HCT116 (cell line): ENCODE data around the gene SLBP. TPM values are rescaled to one million over a fixed set of nuclear protein-coding genes. Genes with fewer than 3 reads are reported as not detected.
A peak's percentile ranks its signal among the peaks of the same experiment; 100 is the strongest.

Experiments used
- ATAC-seq: fragments of 200-7000 bp; cut with Tn5 transposase; 2 replicates; pipeline ENCODE4 v1.9.1; 2020; ENCODE audit warnings: mild to moderate bottlenecking, moderate library complexity
- BruUV-seq: library from RNA; stranded (reverse); fragments of 400-500 nt; replicated peaks from 2 replicates; lab custom pipeline; 2021; lab: Mats Ljungman, UMichigan
- CTCF ChIA-PET: fragments of 300-600 bp; sonication (Branson Sonifier 250); formaldehyde crosslinking; loops from one replicate; lab custom pipeline; 2021; ENCODE audit warnings: antibody characterized with exemption; lab: Charles Lee
- POLR2A ChIA-PET: fragments of 300-600, 350-600 bp; sonication (Branson Sonifier 250); formaldehyde crosslinking; loops from one replicate; lab custom pipeline; 2021; ENCODE audit warnings: antibody characterized with exemption; lab: Charles Lee
- RAD21 ChIA-PET, 2 experiments: fragments of 300-600 bp; sonication (Branson Sonifier 250); formaldehyde crosslinking; loops; one replicate each; lab custom pipeline; 2023; ENCODE audit warnings: low total read pairs in 2 of 2; ENCODE audit not compliant: uncharacterized antibody in 2 of 2, unreplicated experiment in 2 of 2, low non-redundant PET in 1 of 2; lab: Charles Lee
- DNase-seq: peaks from one replicate; pipeline ENCODE4 v3.0.0-alpha.2; 2010; ENCODE audit warnings: low read depth, low spot score
- H2AFZ ChIP-seq: fragments of 200-600 bp; shearing (Covaris generic), sonication (generic); 2 replicates; pipeline ENCODE4 v1.6.1; 2017; ENCODE audit warnings: low read depth, mixed run types, mixed read lengths, antibody characterized with exemption, low read length; ENCODE audit not compliant: poor library complexity, severe bottlenecking
- H3K27ac ChIP-seq: 2 replicates; pipeline ENCODE4 v1.5.1; 2012; ENCODE audit warnings: low read depth, low read length
- H3K27me3 ChIP-seq: fragments of 200-600 bp; sonication (generic); 2 replicates; pipeline ENCODE4 v1.6.1; 2016; ENCODE audit warnings: mixed run types, low read length, mixed read lengths; ENCODE audit not compliant: insufficient read depth
- H3K36me3 ChIP-seq, 2 experiments: fragments of 200-500 bp in 1 of 2; fragments of 200-600 bp in 1 of 2; sonication (Bioruptor generic) in 1 of 2; sonication (generic) in 1 of 2; 2 replicates each; pipeline versions ENCODE4 v1.5.1 to v1.6.1; 2014 to 2016; ENCODE audit warnings: low read length in 2 of 2, inconsistent platforms in 1 of 2, mixed read lengths in 1 of 2, mixed run types in 1 of 2; ENCODE audit not compliant: insufficient read depth in 2 of 2, control insufficient read depth in 1 of 2
- H3K4me1 ChIP-seq, 2 experiments: fragments of 200-600 bp in 1 of 2; sonication (generic) in 1 of 2; 2 replicates each; pipeline versions ENCODE4 v1.5.1 to v1.6.1; 2012 to 2017; ENCODE audit warnings: low read length in 2 of 2, inconsistent platforms in 1 of 2, mild to moderate bottlenecking in 1 of 2, mixed read lengths in 1 of 2, mixed run types in 1 of 2, moderate library complexity in 1 of 2; ENCODE audit not compliant: insufficient read depth in 2 of 2, control insufficient read depth in 1 of 2
- H3K4me2 ChIP-seq: fragments of 200-600 bp; sonication (generic); 2 replicates; pipeline ENCODE4 v1.6.1; 2017; ENCODE audit warnings: mixed run types, low read length, mixed read lengths
- H3K4me3 ChIP-seq, 2 experiments: fragments of 200-600 bp in 1 of 2; sonication (generic) in 1 of 2; replicated peaks in 1 of 2; 2 replicates each; pipeline ENCODE4 v1.5.1; 2011 to 2016; ENCODE audit warnings: low read length in 2 of 2, control low read depth in 1 of 2, low read depth in 1 of 2, mild to moderate bottlenecking in 1 of 2, mixed read lengths in 1 of 2, mixed run types in 1 of 2
- H3K79me2 ChIP-seq: fragments of 200-600 bp; sonication (generic); 2 replicates; pipeline ENCODE4 v1.6.1; 2017; ENCODE audit warnings: mild to moderate bottlenecking, mixed run types, low read length, moderate library complexity, mixed read lengths; ENCODE audit not compliant: insufficient read depth
- H3K9ac ChIP-seq: fragments of 200-600 bp; sonication (generic); 2 replicates; pipeline ENCODE4 v1.6.1; 2016; ENCODE audit warnings: low read length, mixed read lengths
- H3K9me2 ChIP-seq: fragments of 200-600 bp; sonication (generic), shearing (Covaris generic); 2 replicates; pipeline ENCODE4 v1.6.1; 2017; ENCODE audit warnings: mixed run types, mild to moderate bottlenecking, moderate library complexity; ENCODE audit not compliant: insufficient read depth
- H3K9me3 ChIP-seq, 2 experiments: fragments of 200-500 bp in 1 of 2; fragments of 200-600 bp in 1 of 2; sonication (Bioruptor generic) in 1 of 2; sonication (generic) in 1 of 2; 2 replicates each; pipeline ENCODE4 v1.6.1; 2014 to 2017; ENCODE audit warnings: low read length in 2 of 2, mixed read lengths in 2 of 2, inconsistent platforms in 1 of 2, low read depth in 1 of 2, mild to moderate bottlenecking in 1 of 2, mixed run types in 1 of 2, moderate library complexity in 1 of 2; ENCODE audit not compliant: control insufficient read depth in 1 of 2, insufficient read depth in 1 of 2
- H4K20me1 ChIP-seq: fragments of 200-600 bp; sonication (generic), shearing (Covaris generic); 2 replicates; pipeline ENCODE4 v1.6.1; 2017; ENCODE audit warnings: mixed run types, mild to moderate bottlenecking, moderate library complexity; ENCODE audit not compliant: insufficient read depth
- ATF3 ChIP-seq: IDR thresholded peaks from 2 replicates; pipeline ENCODE4 v1.6.1; 2012
- CBX3 ChIP-seq: IDR thresholded peaks from 2 replicates; pipeline ENCODE4 v1.6.1; 2012; ENCODE audit warnings: low read depth
- CTCF ChIP-seq, 3 experiments: fragments of 200-600 bp in 1 of 3; sonication (generic) in 1 of 3; IDR thresholded peaks in 2 of 3; conservative IDR thresholded peaks in 1 of 3; 2 replicates each; pipeline ENCODE4 v1.5.1; 2012 to 2017; ENCODE audit warnings: low read depth in 2 of 3, low read length in 2 of 3, antibody characterized with exemption in 1 of 3, borderline replicate concordance in 1 of 3, control low read depth in 1 of 3, mild to moderate bottlenecking in 1 of 3, mixed read lengths in 1 of 3, mixed run types in 1 of 3, moderate library complexity in 1 of 3; ENCODE audit not compliant: insufficient read depth in 1 of 3
- EGR1 ChIP-seq: IDR thresholded peaks from 2 replicates; pipeline ENCODE4 v1.6.1; 2012; ENCODE audit warnings: low read depth
- MAX ChIP-seq: IDR thresholded peaks from 2 replicates; pipeline ENCODE4 v1.6.1; 2012
- POLR2AphosphoS5 ChIP-seq: IDR thresholded peaks from 2 replicates; pipeline ENCODE4 v1.6.1; 2011; ENCODE audit warnings: mild to moderate bottlenecking, low read depth, low read length, moderate library complexity
- RAD21 ChIP-seq: IDR thresholded peaks from 2 replicates; pipeline ENCODE4 v1.6.1; 2012; ENCODE audit warnings: low read depth, mild to moderate bottlenecking
- SIN3A ChIP-seq: IDR thresholded peaks from 2 replicates; pipeline ENCODE4 v1.6.1; 2012; ENCODE audit warnings: low read depth
- TCF7L2 ChIP-seq: IDR thresholded peaks from 2 replicates; pipeline ENCODE4 v1.7.0; 2011; ENCODE audit warnings: borderline replicate concordance, inconsistent platforms; ENCODE audit not compliant: insufficient read depth, insufficient read length; ENCODE audit errors: extremely low read depth
- YY1 ChIP-seq: IDR thresholded peaks from 2 replicates; pipeline ENCODE4 v1.6.1; 2011; ENCODE audit warnings: low read length, low read depth, moderate library complexity, mild to moderate bottlenecking; ENCODE audit not compliant: insufficient replicate concordance; ENCODE audit errors: extremely low read depth
- intact Hi-C: fragments of 100-400 bp; cut with micrococcal nuclease; formaldehyde crosslinking; loops from 2 replicates; pipeline ENCODE4 v1.10.0; 2022
- total RNA-seq: library from RNA; stranded (reverse); gene quantifications from one replicate; pipeline ENCODE4 v1.2.1, GENCODE V29; 2021; ENCODE audit not compliant: unreplicated experiment

SLBP gene
- total RNA-seq, 1 experiment from 2014 or later = 101 TPM

GRCh38 chr4:1695913-1696312, 16.2 kb downstream of the SLBP start:
- H3K4me2 ChIP-seq = no peak overlapping the region
- no peaks in the 10 kb centered on the region for H3K27me3 ChIP-seq
- peaks cover 57% of the 10 kb centered on the region for H3K79me2 ChIP-seq
- ChIA-PET RAD21 (no interaction called here), POLR2A (no interaction called here), CTCF (no interaction called here)
- no peak for DNase-seq
- no peaks in the 10 kb centered on the region for H3K4me1 ChIP-seq
- no peaks in the 10 kb centered on the region for H3K9me2 ChIP-seq
- ATAC-seq = no peak
- H4K20me1 ChIP-seq = peaks cover 13% of the 10 kb centered on the region; the same call in 1 of the 2 replicates
- no peak overlapping the region for H3K4me3 ChIP-seq
- H3K36me3 ChIP-seq = peaks cover 55 to 85% of the 10 kb centered on the region in 2 experiments
- H3K9me3 ChIP-seq = no peaks in the 10 kb centered on the region
- no TSS peak for BruUV-seq
- no peak overlapping the region for H2AFZ ChIP-seq
- no peak overlapping the region for H3K27ac ChIP-seq
- no peak for TF ChIP-seq TCF7L2
- H3K9ac ChIP-seq = no peak overlapping the region
- intact Hi-C loops = no loop called here

GRCh38 chr4:1693131-1693896, 18.8 kb downstream of the SLBP start:
- peak; percentile 67 for DNase-seq
- ATAC-seq = peak; percentile 91
- peak; percentile 69 for TF ChIP-seq RAD21
- 0 out of 2 replicates have a peak, but pooled peaks have one; percentile 6 for TF ChIP-seq SIN3A
- TF ChIP-seq ATF3 = no peak
- no peak for TF ChIP-seq YY1
- TF ChIP-seq CTCF (IDR thresholded peaks at IDR 0.05 in 2 of 3, conservative IDR thresholded peaks at IDR 0.05 in 1 of 3; ENCODE audit: borderline replicate concordance in 1 of 3, insufficient read depth in 1 of 3, low read depth in 2 of 3, low read length in 2 of 3) = peak; percentile 79 to 95 (median 95)
- no peak for TF ChIP-seq EGR1
- 0 out of 2 replicates have a peak, but pooled peaks have one; percentile 28 for TF ChIP-seq POLR2AphosphoS5
- peak; percentile 58; the same call in 1 of the 2 replicates for TF ChIP-seq MAX
- 0 out of 2 replicates have a peak, but pooled peaks have one; percentile 32 for TF ChIP-seq CBX3
- no peak overlapping the region for H2AFZ ChIP-seq
- RAD21 ChIA-PET = interaction anchor here in 1 of 2 experiments (1.1 kb wide), 1 partner anchor 36 kb away, joined by 3 read pairs; no protein-coding TSS in a partner anchor
- POLR2A ChIA-PET = interaction anchor here (0.8 to 1.2 kb wide), 5 partner anchors 9 to 180 kb away, joined by 3 to 6 read pairs (median 3); partner anchors contain the start of genes FAM53A, SLBP and TMEM129
- H3K4me1 ChIP-seq = no peaks in the 10 kb centered on the region
- H3K27me3 ChIP-seq = no peaks in the 10 kb centered on the region
- CTCF ChIA-PET = interaction anchor here (0.9 to 2.2 kb wide), 13 partner anchors 10 to 217 kb away, joined by 3 to 26 read pairs (median 6); partner anchors contain the start of genes SLBP, TACC3 and TMEM129
- no peak overlapping the region for H3K9ac ChIP-seq
- BruUV-seq = TSS peak; percentile 34
- no peak overlapping the region for H3K4me3 ChIP-seq
- no peak overlapping the region for H3K27ac ChIP-seq
- H4K20me1 ChIP-seq = peaks cover 4% of the 10 kb centered on the region; the same call in 1 of the 2 replicates
- peaks cover 43 to 65% of the 10 kb centered on the region in 2 experiments for H3K36me3 ChIP-seq
- peaks cover 32% of the 10 kb centered on the region for H3K79me2 ChIP-seq
- no peaks in the 10 kb centered on the region for H3K9me3 ChIP-seq
- intact Hi-C loops = loop anchor here (1.0 kb wide), 1 partner anchor 33 kb away; no protein-coding TSS in a partner anchor
- no peaks in the 10 kb centered on the region for H3K9me2 ChIP-seq
- no peak overlapping the region for H3K4me2 ChIP-seq
